GM12873 (cell line): Measurements from ENCODE around the gene EVI5L.

Experiments
- CTCF ChIP-seq: IDR thresholded peaks from 2 replicates; pipeline ENCODE4 v1.5.1; 2012; ENCODE audit warnings: low read depth, mild to moderate bottlenecking, moderate library complexity, low read length, control low read depth; ENCODE audit not compliant: insufficient read depth; ENCODE audit errors: missing control alignments

EVI5L gene

GRCh38 chr19:7912144-7912696 is 82.2 kb downstream of the EVI5L start:
- TF ChIP-seq CTCF: no peak

- no peak for TF ChIP-seq CTCF
Measured at GRCh38 chr19:7912697-7913564, 82.9 kb downstream of the EVI5L start.

- TF ChIP-seq CTCF: no peak
Measured at GRCh38 chr19:7913652-7914051, 83.6 kb downstream of the EVI5L start.

GRCh38 chr19:7914099-7914498 is 84.1 kb downstream of the EVI5L start:
- no peak for TF ChIP-seq CTCF
